Measurements from ENCODE around the gene ALPP. TPM values are rescaled to one million over a fixed set of nuclear protein-coding genes. Genes with fewer than 3 reads are reported as not detected.
"Not testable (repeated sequence)": the region's sequence is repeated elsewhere in the genome, so short reads cannot be mapped to it uniquely, and the experiment has no call there.

Gene ALPP
- total RNA-seq: not detected

- POLR2A ChIA-PET, CTCF ChIA-PET: not testable (repeated sequence)
Measured at GRCh38 chr2:232378735-232379151, at the start of gene ALPP. Gene ALPP, plus strand, starts transcription at chr2:232378751. Its CDS starts 52 bp downstream, at chr2:232378803.

DNA sequence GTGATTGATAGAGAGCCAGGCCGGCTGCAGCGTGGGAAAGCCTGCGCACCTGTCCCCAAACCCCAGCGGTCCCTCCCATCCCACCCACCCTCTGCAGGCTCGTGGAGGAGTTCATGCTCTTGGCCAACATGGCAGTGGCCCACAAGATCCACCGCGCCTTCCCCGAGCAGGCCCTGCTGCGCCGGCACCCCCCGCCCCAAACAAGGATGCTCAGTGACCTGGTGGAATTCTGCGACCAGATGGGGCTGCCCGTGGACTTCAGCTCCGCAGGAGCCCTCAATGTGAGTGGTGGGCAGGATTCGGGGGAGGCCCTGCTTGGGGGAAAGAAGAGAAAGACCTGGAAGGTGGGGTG is 48.9 kb upstream of the ALPP start:
- CTCF ChIA-PET: no interaction called here
- POLR2A ChIA-PET: no interaction called here

DNA sequence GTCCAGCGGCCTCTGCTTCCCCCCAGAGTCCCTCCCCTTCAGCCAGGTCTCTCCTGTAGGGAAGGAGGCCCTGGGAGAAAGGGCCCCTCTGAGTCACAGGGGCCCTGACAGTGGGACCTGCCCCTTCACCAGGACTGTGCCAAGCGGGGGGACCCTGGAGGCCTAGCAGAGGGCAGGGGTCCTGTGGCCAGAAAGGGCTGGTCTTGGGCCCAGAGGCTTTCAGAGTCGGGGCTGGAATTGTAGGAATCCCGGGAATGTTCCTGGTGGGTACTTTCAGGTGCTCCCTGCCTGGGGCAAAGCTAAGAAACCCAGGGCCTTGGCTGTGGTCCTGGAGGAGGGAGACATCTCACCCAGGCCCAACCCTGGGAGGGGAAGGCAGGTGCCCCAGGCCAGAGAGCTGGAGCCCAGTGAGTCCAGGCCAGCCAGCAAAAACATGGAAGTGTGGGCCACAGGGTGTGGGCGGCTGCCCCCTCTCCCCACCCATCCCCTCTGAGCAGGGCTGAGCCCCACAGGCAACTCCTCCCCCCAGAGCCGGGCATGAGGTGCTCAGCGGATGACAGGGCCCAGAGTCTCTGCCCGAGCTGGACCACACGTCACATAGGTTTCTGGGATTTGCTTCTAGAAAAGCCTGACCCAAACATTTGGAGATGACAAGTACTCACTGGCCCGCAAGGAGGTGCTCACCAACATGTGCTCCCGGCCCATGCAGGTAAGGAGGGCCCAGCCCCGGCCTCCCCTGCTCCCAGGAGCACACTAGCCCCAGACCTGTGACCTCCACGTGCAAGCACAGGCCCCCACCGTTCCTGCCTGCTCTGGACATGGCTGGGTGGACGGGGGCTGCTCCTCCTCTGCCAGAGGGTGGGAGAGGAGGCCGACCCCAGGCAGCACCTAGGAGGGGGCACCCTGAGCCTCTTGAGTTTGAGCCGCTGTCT is 48.2 kb upstream of the ALPP start:
- POLR2A ChIA-PET: no interaction called here
- CTCF ChIA-PET: no interaction called here

DNA sequence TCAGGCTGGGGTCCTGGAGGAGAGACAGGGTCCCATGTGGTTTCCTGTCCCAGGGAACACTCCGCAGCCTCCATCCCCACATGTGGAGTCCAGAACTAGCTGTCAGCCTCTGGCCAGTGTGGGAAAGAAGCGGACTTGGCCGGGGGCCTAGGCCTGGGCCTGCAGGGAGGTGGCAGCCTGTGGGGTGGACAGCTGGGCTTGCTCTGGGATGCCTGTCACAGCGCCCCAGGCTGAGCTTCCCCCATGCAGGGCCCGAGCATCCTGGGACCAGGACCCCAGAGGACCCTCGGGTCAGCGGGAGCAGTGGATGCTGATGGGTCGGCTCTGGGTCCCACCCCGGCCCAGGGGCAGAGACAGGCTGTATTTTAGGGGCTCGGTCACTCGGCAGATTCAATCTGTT is 47.5 kb upstream of the ALPP start:
- CTCF ChIA-PET, POLR2A ChIA-PET: not testable (repeated sequence)

DNA sequence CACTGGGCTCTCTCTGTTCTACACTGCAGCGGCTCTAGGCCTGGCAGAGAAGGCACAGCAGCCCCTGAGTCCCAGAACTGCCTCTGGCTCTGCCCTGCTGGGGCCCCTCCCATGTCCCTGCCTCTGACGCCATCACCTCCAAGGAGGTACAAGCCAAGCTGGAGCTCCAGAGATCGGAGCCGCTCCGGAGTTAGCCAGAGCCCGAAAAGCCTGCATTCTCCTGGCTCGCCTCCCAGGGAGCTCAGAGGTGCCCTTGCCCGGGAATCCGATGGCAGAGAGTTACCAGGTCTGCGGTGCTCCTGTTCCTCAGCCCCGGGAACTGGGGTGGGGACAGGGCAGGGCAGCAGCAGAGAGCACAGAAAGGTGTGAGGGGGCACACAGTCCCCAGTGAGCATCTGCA is 46.9 kb upstream of the ALPP start:
- CTCF ChIA-PET, POLR2A ChIA-PET: not testable (repeated sequence)

DNA sequence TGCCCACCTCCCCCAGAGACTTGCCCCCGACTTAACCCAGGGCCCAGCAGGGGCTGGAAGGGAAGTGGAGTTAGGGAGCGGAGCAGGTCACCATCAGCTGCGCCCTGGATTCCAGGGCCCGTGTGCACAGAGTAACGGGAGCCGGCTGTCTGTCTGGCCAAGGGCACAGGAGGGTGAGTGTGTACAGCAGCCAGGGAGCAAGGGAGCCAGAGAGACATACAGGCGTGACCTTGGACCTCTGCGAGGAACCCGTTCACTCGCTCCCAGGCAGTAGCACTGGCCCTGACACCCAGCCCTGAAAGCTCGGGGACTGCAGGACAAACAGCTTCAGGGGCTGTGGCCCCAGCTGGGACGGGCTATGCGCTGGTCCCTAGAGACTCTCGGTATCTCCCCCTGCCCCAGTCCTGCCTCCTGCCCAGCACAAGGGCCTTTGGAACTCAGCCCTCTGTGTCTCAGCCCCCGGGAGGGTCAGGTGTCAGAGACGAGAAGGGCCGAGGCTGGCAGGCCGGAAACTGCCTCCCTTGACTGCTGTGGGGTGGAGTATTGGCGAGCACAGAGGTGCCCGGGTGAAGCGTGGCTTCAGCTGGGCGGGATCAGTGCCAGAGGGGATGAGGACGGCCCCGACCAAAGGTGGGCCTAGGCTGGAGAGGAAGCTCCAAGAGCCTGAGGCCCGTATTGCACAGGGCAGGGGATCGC is 46.2 kb upstream of the ALPP start:
- CTCF ChIA-PET: not testable (repeated sequence)

GRCh38 chr2:232332940-232333259 is 45.7 kb upstream of the ALPP start:
- CTCF ChIA-PET: no interaction called here
- POLR2A ChIA-PET: no interaction called here

More for the DNA sequence above, 46.2 kb upstream of the ALPP start:
- POLR2A ChIA-PET: not testable (repeated sequence)

- ChIA-PET CTCF (interaction anchor here (0.8 to 0.9 kb wide), 2 partner anchors 10 to 408 kb away, joined by 3 read pairs; no protein-coding TSS in a partner anchor), POLR2A (no interaction called here)
Measured at GRCh38 chr2:232333361-232334135, 45.0 kb upstream of the ALPP start.

DNA sequence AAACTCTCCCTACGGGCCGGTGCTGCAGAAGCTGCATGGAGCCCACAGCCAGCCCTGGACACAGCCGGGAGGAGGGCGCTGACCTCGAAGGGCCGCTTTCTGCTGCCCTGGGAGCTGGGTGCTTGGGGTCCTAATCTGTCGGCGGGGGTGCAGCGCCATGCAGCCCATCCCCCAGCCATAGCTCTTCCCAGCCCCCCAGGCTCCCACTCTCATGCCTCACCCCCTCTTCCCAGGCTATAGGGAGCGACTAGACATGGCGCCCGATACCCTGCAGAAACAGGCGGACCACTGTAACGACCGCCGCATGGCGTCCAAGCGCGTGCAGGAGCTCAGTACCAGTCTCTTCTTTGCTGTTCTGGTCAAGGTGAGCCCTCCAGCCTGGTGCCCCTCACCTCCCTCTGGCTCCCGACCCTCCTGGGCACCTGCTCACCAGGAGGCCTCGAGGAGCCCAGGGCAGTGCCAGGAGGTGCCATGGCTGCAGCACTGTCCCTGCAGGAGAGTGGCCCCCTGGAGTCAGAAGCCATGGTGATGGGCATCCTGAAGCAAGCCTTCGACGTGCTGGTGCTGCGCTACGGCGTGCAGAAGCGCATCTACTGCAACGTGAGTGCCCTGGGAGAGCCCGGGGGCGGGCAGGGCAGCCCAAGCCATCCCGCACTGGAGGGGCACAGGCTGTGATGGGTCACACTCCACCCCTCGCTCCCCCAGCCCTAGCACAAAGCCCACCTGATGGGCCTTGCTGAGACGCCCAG is 44.2 kb upstream of the ALPP start:
- CTCF ChIA-PET: interaction anchor here (0.8 to 0.9 kb wide), 2 partner anchors 11 to 409 kb away, joined by 3 read pairs; no protein-coding TSS in a partner anchor
- POLR2A ChIA-PET: not testable (repeated sequence)

- CTCF ChIA-PET: interaction anchor here (0.7 to 1.8 kb wide), 2 partner anchors 25 to 105 kb away, joined by 3 to 8 read pairs; no protein-coding TSS in a partner anchor
- POLR2A ChIA-PET: not testable (repeated sequence)
Measured at GRCh38 chr2:232334885-232335205, 43.7 kb upstream of the ALPP start.

GRCh38 chr2:232335206-232335858 is 43.2 kb upstream of the ALPP start:
- CTCF ChIA-PET: interaction anchor here (0.7 to 1.8 kb wide), 4 partner anchors 26 to 187 kb away, joined by 3 to 8 read pairs (median 3); no protein-coding TSS in a partner anchor
- POLR2A ChIA-PET: not testable (repeated sequence)

DNA sequence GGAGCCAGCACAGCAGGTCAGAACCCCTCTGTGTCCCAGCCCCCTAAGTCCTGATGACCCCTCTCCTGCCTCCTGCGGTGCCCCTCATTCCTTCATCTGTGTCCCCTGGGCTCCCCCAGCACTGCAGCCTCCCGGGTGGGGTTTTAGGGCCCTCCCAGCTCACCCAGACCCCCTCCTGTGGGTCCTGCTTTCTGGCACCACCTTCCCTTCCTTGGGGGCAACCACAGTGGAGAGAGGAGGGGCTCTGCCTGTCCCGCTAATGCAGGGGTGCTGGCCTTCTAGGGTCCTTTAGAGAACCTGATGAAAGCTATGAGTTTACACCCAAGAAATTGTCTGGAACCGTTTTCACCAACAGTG is 42.7 kb upstream of the ALPP start:
- CTCF ChIA-PET: interaction anchor here (1.0 to 1.8 kb wide), 3 partner anchors 29 to 186 kb away, joined by 3 to 8 read pairs (median 3); no protein-coding TSS in a partner anchor
- POLR2A ChIA-PET: no interaction called here

- POLR2A ChIA-PET: no interaction called here
- CTCF ChIA-PET: interaction anchor here (1.0 to 1.8 kb wide), 2 partner anchors 104 to 186 kb away, joined by 3 to 8 read pairs; no protein-coding TSS in a partner anchor
Measured at GRCh38 chr2:232336241-232336736, 42.3 kb upstream of the ALPP start.

DNA sequence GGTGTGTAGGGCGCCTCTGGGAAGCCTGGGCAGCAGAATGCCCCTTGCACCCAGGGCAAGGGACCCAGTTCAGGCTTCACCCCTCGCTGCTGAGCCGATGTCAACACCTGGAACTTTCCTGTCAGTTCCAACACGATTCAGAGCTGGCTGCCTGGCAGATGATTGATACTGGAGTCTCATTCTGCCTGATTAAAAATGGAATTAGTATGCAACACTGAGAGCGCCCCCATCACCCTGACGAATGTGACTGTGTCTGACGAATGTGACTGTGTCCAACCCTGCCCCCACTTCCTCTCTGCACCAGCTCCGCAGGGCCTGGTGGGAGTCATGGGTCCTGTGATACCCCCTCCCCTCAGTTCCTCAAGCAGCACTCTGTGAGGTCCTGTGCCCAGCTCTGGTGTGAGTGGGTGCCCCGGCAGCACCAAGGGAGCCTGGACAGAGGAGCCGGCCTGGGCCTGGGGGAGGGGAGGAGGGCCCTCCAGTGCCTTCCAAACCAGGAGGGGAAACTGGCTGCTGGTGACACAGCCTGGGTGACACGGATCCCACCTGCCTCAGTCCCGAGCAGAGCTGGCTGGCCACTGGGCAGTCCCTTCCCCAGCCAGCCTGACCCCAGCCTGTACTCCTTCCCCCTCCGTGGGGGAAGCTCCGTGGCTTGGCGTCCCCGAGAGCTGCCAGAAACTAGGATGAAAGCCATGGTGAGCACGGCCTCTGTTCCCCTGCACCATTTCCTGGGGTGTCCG is 41.4 kb upstream of the ALPP start:
- ChIA-PET POLR2A (no interaction called here), CTCF (interaction anchor here (0.6 kb wide), 1 partner anchor 458 kb away, joined by 4 read pairs; no protein-coding TSS in a partner anchor)

GRCh38 chr2:232338094-232338758 is 40.3 kb upstream of the ALPP start:
- CTCF ChIA-PET: interaction anchor here (0.6 kb wide), 1 partner anchor 459 kb away, joined by 4 read pairs; no protein-coding TSS in a partner anchor
- POLR2A ChIA-PET: not testable (repeated sequence)

DNA sequence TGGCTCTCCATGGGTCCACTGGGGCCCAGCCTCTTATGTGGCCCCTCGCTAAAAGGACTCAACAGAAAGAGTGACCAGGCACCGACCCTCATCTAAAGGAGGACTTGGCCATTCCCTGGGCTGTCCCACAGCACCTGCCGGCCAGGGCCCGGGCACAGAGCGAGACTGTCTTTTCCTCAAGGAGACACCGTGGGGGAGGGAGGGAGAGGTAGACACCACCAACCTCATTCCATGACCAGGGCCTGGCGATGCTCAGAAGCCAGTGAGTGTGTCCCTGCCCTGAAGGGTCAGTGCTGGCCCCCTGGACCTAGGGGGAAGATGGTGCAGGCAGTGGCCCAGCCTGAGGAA is 39.8 kb upstream of the ALPP start:
- ChIA-PET CTCF (no interaction called here), POLR2A (no interaction called here)

DNA sequence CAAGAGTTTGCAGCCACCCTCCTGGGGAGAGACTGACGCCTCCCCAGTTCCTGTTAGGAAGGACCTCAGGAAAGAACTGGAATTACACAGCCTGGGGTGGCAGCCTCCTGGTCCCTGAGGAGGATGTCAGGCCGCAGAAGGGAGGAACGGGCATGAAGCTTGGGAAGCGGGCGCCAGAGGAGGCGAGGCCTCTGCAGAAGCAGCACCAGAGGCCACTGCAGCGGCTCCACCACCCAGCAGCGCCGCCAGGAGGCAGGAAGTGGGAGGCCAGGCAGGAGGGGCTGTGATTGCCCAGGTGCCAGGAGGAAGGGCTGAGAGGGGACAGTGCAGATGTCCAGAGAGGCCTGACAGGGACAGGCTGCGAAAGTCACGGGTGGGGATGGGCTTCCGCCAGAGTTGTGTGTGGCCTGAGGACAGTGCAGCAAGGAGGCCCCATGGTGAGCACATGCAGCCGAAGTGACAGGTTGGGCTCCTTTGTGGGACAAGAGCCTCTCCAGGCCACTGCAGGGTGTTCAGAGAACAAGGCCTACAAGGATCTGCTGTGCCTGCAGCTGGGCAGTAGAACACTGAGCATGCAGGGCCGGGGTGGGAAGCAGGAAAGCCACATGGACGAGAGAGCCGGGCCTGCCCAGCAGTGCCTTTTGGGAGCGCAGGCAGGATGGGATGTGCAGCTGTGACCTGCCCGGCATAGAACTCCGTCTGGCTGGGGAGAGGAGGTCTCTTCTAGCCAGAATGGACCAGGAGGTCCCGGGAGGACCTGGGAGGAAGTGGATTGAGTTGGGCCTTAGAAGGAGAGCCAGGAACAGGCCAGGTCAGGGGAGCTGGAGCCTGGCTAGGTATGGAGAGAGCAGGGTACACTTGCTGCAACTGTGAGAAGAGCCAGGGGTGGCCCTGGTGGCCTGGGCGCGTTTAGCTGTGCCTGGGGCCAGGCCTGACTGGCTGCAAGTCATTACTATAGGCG is 39.1 kb upstream of the ALPP start:
- CTCF ChIA-PET: no interaction called here
- POLR2A ChIA-PET: no interaction called here
